ENCODE data around the gene REXO4. TPM values are rescaled to one million over a fixed set of nuclear protein-coding genes. Genes with fewer than 3 reads are reported as not detected.

The REXO4 gene
- polyA plus RNA-seq, 1 donor = 24.0 TPM

DNA sequence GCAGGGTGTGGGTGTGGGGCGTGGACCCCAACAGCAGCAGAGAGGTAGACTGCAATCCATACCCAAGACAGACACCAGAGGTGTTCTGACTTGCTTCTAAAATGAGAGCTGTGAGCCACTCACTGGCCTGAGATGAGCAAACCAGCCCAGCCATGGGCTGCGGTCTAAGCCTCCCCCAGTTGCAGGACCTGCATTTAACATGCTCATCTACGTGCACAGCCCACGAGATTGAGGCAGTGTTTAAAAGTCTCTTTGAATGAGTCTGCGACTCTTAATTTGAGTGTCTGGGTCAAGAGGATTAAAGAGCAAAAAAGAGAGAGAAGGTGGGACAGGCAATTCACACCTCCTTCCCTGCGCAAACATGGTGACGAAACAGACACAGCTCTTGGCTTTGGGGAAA is 47.9 kb downstream of the REXO4 start:
- DNase-seq = no peak

DNA sequence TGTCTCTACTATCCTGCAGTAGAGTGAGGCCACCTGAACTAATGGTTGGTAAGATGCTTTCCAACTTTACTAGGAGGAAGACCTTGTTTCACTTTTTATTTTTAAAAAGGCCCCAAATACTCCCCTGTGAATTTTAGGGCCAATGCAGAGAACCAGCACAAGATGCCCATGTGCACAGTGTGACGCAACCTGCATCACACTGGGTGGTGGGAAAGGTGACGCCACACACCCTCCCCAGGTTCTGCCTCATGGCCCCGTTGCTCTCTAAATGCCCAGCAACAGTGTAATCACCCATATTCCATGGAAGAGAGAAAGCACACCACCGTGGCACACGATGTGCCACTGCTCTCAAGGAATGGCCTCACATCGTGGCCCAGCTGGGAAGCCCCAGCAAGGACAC is 48.4 kb downstream of the REXO4 start:
- no peak for DNase-seq

DNA sequence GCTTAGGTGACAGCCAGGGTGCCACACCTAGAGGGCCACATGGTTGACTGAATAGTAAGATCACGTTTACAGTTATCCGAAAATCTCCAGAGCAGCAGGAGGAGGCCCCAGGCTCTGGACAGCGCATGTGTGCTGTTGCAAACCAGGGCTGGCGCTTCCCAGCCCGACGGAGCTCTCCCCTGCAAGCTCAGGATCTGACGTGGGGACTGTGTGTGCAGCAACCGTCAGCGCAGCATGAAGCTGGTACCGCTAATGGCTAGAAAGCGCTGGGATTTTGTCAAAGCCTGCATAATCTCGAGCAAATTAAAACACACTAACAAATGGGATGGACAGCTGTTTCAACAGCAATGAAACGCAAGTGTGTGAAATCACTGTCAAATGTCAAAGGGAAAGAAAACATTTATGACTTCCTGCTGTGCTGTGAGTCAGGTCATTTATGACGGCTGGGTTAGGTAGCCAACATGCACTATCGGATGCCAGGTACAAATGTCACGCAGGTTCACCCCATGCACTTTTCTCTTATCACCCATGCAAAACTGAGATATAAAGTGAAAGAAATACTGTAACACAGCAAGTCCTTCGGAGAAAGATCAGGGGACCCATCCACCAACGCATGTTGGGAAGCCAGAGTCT is 49.4 kb downstream of the REXO4 start:
- no peak for DNase-seq

DNA sequence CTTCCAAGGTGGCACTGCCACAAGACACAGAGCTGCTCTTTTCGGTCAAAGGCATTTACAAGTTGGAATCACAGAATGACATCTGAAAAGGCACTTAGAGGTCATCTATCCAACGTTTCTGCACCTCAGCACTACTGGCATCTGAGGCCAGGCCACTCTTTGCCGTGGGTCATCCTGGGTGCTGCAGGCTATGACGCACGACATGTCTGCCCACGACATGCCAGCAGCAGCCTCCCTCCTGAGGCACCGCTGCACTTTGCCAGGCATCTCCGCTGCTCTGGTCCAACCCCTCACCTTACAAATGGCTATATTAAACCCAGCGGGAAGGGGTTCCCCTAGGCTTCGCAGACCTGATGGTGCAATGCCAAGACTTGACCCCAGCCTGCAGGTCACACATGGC is 50.0 kb downstream of the REXO4 start:
- DNase-seq = no peak

DNA sequence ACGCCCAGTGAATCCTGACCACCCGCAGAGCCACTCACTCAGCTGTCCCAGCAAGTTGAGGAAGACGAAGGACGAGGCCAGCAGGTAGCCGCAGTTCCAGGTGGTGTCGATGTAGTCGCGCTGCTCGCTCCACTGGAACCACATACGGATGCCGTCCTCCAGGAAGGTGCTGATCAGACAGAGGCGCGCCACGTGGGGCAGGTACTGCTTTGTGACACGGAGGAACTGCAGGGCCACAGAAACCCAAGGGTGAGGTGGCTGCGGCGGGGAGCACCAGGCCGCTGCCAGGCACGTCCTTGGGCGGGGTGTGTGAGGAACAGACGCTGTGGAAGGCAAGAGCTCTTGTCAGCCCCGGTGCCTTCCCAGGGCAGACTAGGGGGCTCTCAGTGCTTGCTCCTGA is 50.6 kb downstream of the REXO4 start:
- no peak for DNase-seq

DNA sequence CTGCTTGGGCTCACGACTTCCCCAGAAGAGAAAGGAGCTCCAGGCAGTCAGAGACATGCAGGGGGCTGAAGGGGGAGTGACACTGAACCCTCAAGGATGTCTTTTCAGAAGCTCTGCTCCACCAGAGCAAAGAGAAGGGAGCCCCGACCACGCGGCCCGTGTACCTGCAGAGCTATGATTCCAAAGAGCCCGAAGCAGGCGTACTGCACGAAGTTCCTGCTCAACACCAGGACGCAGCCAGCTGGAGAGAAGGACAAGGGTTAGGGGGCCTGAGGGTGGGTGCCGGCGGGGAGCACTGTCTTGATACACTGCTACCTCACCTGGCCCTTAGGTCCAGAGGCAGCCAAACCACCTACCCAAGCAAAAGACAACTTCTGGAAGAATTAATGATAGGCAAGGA is 51.4 kb downstream of the REXO4 start:
- no peak for DNase-seq

DNA sequence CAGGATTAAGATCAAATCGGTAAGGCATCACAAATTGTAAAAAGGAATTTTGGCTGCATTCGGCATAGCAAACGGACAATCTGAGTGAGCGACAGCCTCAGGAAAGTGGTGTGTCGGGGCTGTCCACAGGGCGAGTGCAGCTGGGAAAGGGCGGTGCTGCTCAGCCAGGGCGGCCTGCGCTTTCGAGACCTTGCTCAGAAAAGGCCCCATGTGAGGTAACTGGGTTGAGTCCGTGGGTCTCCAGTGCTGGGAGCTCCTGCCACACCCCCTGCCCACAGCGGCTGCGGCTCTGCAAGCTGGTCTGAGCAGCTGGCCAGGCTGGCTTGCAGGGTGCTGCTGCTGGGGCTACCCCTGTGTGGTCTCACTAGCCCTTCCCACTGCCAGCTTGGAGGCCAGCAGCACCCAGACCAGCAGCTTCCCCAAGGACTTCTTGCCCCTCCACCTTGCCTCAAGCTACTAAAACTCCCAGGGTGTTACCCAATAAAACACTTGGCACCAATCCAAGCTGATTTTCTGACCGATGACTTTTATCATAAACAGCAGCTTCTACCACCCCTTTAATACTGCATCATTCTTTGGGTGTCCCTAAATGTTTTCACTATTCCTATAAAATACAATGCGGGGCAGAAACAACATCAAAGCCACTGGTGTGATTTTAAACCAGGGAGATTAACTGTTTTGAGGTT is 55.3 kb downstream of the REXO4 start:
- DNase-seq = no peak

DNA sequence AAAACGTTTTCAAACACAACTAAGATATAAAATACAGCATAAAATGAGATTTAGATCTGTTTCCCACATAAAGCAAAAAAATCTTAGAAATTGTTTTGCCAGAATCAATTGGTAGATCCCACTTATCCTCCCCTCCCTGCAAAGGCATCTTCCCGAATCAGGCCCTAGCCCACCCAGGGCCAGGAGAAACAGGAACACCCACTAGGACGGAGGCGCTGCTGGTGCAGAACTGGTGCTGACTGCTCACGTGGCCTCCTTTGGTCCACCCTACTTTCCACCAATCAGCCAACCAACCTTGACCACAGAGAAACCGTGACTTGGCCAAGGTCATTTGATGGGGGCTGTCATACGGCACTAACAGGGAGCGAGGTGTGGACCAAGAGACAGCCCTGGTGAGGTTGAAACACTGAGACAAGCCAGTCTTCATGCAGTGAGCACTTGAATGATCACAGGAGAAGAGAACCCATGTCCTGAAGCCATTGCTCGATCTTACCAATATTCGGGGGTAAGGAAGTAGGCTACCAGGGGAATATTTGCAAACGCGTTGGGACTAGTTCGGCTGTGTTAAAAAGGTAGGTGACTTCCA is 56.2 kb downstream of the REXO4 start:
- DNase-seq = no peak

DNA sequence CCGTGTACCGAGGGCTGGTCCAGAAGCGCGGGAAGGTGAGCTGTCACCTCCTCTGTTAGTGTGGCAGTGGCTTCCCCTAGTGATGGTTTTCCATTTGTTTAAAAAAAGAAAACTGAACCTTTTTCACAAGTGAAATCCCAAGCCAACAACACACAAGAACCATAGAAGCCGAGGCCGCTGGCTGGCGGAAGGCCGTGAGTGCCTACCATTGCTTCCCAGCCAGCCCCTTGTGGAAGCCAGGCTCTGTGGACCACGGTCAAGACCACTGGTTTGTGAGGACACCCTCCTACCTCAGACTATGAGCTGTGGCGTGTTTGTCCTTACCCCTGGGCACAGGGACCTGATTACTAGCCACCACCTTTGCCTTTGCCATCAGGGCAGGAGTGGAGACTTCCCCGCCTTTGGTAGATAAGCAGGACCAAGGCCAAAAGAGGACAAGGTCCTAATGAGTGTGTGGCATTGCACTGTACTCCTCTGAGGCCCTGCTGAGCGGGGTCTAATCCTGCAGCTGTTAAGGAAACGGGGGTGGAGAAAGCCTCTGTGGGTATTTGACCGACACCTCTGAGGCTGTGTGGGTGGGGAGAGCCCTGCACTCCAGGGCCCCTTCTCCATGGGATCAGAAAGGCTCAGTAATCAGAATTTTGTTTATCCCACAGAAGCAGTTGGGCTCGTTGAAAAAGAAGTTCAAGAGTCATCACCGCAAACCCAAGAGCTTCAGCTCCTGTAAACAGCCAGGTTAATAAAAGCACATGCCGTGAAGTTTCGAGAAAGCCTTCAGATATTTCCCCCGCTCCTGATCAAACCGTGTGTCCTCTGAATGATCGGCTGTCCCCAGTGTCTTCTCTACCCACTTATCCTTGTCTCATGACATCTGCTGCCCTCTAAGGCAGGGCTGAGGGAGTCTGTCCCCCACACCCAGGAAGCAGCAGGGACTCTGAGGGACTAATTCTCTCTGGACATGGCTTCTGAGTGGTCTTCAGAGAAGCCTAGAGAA is 57.1 kb downstream of the REXO4 start:
- no peak for DNase-seq

DNA sequence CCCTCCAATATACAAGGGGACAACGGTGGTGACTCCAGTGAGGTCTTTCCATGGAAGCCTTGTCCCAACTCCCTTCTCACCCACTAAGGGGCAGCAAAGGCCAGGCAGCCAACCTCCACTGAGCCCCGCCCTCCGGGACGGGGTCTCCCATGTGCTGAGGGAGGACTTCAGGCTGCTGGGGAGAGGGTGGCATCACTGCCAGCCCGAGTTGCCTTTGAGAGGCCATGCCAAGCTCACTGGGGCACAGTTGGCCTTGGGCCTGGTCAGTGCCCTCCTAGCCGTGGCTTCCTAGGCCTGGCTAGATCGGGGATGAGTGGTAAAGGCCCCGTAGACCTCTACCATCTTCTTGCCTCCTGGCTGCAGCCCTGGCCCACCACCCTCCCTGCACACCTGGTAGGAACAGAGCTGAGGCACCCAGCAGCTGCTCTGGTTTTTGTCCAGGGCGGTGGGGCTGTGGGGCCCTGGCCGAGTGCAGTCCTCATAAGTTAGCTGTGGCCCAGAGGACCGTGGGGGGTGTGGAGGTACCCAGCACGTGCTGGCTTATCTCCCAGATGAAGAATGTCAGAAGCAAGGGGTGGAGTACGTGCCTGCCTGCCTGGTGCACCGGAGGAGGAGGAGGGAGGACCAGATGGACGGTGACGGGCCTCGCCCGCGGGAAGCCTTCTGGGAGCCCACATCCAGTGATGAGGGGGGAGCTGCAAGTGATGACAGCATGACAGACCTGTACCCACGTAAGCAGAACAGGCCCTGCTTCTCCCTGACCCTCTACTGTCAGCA is 58.2 kb downstream of the REXO4 start:
- no peak for DNase-seq

DNA sequence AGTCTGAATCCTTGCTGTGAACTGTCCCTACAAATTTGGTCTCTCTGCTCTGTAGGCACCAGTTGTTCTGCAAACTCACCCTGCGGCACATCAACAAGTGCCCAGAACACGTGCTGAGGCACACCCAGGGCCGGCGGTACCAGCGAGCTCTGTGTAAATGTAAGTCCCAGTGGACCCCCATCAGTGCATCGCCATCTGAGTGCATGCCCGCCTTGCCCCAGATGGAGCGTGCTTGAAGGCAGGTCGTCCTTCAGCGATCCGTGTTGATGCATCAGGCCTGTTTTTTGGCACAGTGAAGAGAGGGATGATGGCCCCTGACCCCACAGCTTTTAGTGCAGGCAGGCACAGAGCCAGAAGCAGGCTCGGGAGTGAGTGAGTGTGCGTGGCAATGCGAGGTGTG is 60.2 kb downstream of the REXO4 start:
- no peak for DNase-seq

DNA sequence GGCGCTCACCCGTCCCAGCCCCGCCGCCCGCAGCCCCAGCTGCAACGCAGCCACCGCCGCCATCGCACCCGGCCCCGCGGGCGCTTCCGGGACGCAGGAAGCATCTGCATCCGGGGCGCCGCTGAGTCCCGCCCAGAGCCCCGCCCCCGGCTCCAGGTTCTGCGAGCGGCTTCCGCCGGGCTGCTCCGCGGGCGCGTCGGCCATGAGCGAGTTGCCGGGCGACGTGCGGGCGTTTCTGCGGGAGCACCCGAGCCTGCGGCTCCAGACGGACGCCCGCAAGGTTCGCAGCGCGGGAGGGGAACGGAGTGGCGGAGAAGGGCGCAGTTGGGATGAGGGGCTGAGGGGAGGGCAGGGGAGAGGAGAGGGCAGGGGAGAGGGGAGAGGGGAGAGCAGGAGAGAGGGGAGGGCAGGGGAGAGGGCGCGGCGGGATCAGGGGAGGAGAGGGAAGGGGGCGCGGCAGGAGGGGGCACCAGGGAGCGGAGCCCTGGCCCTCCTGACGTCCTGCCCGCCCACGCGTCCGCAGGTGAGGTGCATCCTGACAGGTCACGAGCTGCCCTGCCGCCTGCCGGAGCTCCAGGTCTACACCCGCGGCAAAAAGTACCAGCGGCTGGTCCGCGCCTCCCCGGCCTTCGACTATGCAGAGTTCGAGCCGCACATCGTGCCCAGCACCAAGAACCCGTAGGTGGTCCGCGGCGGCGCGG is 61.3 kb downstream of the REXO4 start, which contains the start of the genes SURF1 and SURF2:
Gene SURF1 (minus strand): TSS at position 97 of the 701 bp plus-strand sequence. CDS start 34 bp downstream, at position 63.
Gene SURF2 (plus strand): TSS at position 160 of the 701 bp plus-strand sequence. CDS start 43 bp downstream, at position 203.
- no peak for DNase-seq

Other genes with a start within 250 kb of the REXO4 start
- not detected for gene OBP2B, start 208.8 kb downstream of the REXO4 start, polyA plus RNA-seq (ENCODE audit: insufficient read length)
- 19.1 TPM for gene ABO, start 142.8 kb downstream of the REXO4 start, polyA plus RNA-seq (ENCODE audit: insufficient read length)
- 22.3 TPM for gene SURF6, start 81.8 kb downstream of the REXO4 start, polyA plus RNA-seq (ENCODE audit: insufficient read length)
- gene MED22, start 69.9 kb downstream of the REXO4 start, polyA plus RNA-seq (ENCODE audit: insufficient read length) = 25.6 TPM
- gene RPL7A, start 69.8 kb downstream of the REXO4 start, polyA plus RNA-seq (ENCODE audit: insufficient read length) = 2,305 TPM
- gene SURF1, start 61.5 kb downstream of the REXO4 start, polyA plus RNA-seq (ENCODE audit: insufficient read length) = 34.7 TPM
- 17.7 TPM for gene SURF2, start 61.5 kb downstream of the REXO4 start, polyA plus RNA-seq (ENCODE audit: insufficient read length)
- 157 TPM for gene SURF4, start 42.0 kb downstream of the REXO4 start, polyA plus RNA-seq (ENCODE audit: insufficient read length)
- 4.4 TPM for gene STKLD1, start 41.6 kb downstream of the REXO4 start, polyA plus RNA-seq (ENCODE audit: insufficient read length)
- gene ADAMTS13, start 4.4 kb upstream of the REXO4 start, polyA plus RNA-seq (ENCODE audit: insufficient read length) = 10.9 TPM
- gene CACFD1, start 42.0 kb upstream of the REXO4 start, polyA plus RNA-seq (ENCODE audit: insufficient read length) = 27.3 TPM
- 1.0 TPM for gene SLC2A6, start 61.1 kb upstream of the REXO4 start, polyA plus RNA-seq (ENCODE audit: insufficient read length)
- 0.37 TPM for gene MYMK, start 106.9 kb upstream of the REXO4 start, polyA plus RNA-seq (ENCODE audit: insufficient read length)
- gene ADAMTSL2, start 116.7 kb upstream of the REXO4 start, polyA plus RNA-seq (ENCODE audit: insufficient read length) = 1.2 TPM
- gene FAM163B, start 191.4 kb upstream of the REXO4 start, polyA plus RNA-seq (ENCODE audit: insufficient read length) = 0.12 TPM
- 0.90 TPM for gene DBH, start 218.4 kb upstream of the REXO4 start, polyA plus RNA-seq (ENCODE audit: insufficient read length)

Measured in left kidney (tissue), 2 donors.